Fibroblast of skin of left quadriceps (primary cell): Measurements from ENCODE around the gene ACO1.
A peak's percentile ranks its signal among the peaks of the same experiment; 100 is the strongest.
"Not testable (repeated sequence)": the region's sequence is repeated elsewhere in the genome, so short reads cannot be mapped to it uniquely, and the experiment has no call there.

Experiments
- DNase-seq, 2 experiments: peaks; one replicate each; pipeline ENCODE4 v3.0.0-alpha.2; 2013; ENCODE audit warnings: low read depth in 2 of 2

Gene ACO1

GRCh38 chr9:32384364-32385151 lies at the start of gene ACO1:
ACO1 (plus strand) TSS chr9:32384643; CDS start chr9:32405507, 20,864 bp downstream.
- peak; percentile 56 to 57 for DNase-seq

GRCh38 chr9:32334916-32335895 lies 49.2 kb upstream of the ACO1 start:
- DNase-seq, result no peak

GRCh38 chr9:32339424-32339823 lies 45.0 kb upstream of the ACO1 start:
- DNase-seq, result no peak

- no peak for DNase-seq
Observed at GRCh38 chr9:32340361-32340760, 44.1 kb upstream of the ACO1 start.

GRCh38 chr9:32344551-32345182 lies 39.8 kb upstream of the ACO1 start:
- DNase-seq, result no peak

GRCh38 chr9:32345243-32345642 lies 39.2 kb upstream of the ACO1 start:
- no peak for DNase-seq

- DNase-seq, result no peak
Observed at GRCh38 chr9:32347571-32347970, 36.9 kb upstream of the ACO1 start.

GRCh38 chr9:32348106-32348695 lies 36.2 kb upstream of the ACO1 start:
- DNase-seq, result no peak

- no peak for DNase-seq
Observed at GRCh38 chr9:32349013-32349412, 35.4 kb upstream of the ACO1 start.

GRCh38 chr9:32350682-32351081 lies 33.8 kb upstream of the ACO1 start:
- peak in 1 of 2 experiments; percentile 5 for DNase-seq

GRCh38 chr9:32351845-32352244 lies 32.6 kb upstream of the ACO1 start:
- no peak for DNase-seq

GRCh38 chr9:32353476-32353875 lies 31.0 kb upstream of the ACO1 start:
- not testable (repeated sequence) for DNase-seq

GRCh38 chr9:32359452-32359851 lies 25.0 kb upstream of the ACO1 start:
- no peak for DNase-seq

GRCh38 chr9:32360983-32361673 lies 23.3 kb upstream of the ACO1 start:
- DNase-seq, result no peak

GRCh38 chr9:32371279-32371678 lies 13.2 kb upstream of the ACO1 start:
- DNase-seq, result no peak

- DNase-seq, result no peak
Observed at GRCh38 chr9:32371679-32372078, 12.8 kb upstream of the ACO1 start.

GRCh38 chr9:32376285-32376684 lies 8.2 kb upstream of the ACO1 start:
- DNase-seq, result no peak

- DNase-seq, result peak; percentile 48 to 49
Observed at GRCh38 chr9:32378496-32378895, 5.9 kb upstream of the ACO1 start.

- DNase-seq, result peak; percentile 55 to 62
Observed at GRCh38 chr9:32378993-32379729, 5.3 kb upstream of the ACO1 start.

- no peak for DNase-seq
Observed at GRCh38 chr9:32380944-32381343, 3.5 kb upstream of the ACO1 start.
